DMS53 treated with DMSO at 0.1 percent for 48 hours (cell line): ENCODE measurements around the gene FHOD3.
A peak's percentile ranks its signal among the peaks of the same experiment; 100 is the strongest.
"Not testable (repeated sequence)": the region's sequence is repeated elsewhere in the genome, so short reads cannot be mapped to it uniquely, and the experiment has no call there.

Source experiments
- DNase-seq: peaks from one replicate; lab custom pipeline; 2025; ENCODE audit not compliant: unreplicated experiment; lab: John Stamatoyannopoulos, UW

The FHOD3 gene

DNA sequence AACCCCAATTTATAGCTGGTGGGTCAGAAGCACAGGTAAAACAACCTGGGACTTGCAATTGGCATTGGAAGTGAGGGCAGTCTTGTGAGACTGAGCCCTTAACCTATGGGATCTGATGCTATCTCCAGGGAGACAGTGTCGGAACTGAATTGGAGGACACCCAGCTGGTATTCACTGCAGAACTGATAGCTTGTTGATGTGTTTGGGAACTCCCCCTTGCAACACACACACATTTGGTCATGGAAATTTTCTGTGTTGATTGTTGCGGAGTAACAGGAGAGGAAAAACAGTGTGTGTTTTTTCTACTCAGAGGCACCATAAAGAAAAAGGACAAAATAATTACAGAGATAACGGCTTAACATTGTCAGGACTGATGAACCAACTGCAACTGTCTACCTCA is 515.2 kb downstream of the FHOD3 start:
- DNase-seq: no peak

DNA sequence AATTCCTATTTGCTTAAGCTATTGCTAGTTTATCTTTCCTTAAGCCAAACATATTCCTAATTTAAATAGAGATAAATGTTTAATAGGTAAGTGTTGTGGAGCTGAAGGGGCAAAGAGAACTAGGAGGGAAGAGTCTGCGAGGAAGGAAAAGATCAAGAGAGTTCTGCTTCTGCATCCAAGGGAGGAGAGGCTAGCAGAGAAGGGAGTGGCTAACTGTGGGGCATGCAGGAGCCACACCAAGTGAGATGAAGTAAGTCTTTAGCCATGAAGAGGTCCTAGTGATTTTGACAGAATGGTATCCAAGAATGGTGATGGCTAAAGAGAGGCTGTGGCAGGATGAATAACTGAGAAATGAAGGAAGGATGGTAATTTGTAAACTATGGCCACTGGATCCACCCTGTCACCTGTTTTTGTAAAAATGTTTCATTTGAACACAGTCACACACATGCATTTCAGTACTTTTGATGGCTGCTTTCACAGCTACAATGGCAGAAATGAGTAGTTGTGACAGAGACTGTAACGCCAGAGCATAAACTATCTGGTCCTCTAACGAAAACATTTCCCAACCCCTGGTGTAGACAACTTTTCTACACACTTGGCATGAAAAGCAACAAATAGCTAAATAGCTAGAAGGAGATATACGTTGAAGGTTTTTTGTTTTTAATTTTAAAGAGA is 515.7 kb downstream of the FHOD3 start:
- DNase-seq: no peak

DNA sequence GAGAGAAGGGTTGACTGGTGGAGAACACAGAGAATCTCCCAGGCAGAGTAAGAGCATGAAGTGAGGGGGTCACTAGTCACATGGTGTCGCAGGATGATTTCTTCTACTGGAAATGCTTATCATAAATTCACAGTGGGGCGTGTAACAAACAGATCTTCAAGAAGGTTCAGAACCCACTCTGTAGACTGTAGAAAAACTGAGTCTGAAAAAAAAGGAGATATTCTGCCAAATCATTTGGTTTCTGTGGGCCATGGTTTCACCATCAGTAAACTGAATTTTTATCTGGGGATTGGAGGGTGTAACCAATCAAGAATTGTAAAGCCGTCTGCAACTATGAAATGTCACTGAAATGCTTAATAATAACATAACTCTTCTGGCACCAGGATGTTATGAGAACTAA is 516.3 kb downstream of the FHOD3 start:
- DNase-seq: no peak

DNA sequence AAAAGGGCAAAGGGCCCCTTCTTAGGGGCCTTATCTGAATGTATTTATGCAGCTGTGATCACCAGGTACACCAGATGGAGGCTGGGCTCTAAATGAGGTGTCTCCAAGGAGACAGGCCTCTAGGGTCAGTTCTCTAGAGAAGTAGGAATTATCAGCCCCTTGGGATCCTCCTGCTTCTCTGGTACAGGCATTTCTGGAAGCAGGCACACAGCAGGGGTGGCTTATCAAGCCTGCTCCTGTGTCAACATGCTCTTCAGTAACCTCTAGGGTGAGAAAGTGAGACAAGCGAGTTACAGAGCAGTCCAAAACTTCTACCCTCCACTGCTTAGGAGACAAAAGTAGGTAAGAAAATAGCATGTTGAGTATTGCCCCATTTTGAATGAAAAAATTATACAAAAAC is 517.5 kb downstream of the FHOD3 start:
- no peak for DNase-seq

- DNase-seq: not testable (repeated sequence)
These were observed 518.6 kb downstream of the FHOD3 start for GRCh38 chr18:36816096-36816495.

GRCh38 chr18:36817039-36817438 is 519.5 kb downstream of the FHOD3 start:
- DNase-seq: no peak

DNA sequence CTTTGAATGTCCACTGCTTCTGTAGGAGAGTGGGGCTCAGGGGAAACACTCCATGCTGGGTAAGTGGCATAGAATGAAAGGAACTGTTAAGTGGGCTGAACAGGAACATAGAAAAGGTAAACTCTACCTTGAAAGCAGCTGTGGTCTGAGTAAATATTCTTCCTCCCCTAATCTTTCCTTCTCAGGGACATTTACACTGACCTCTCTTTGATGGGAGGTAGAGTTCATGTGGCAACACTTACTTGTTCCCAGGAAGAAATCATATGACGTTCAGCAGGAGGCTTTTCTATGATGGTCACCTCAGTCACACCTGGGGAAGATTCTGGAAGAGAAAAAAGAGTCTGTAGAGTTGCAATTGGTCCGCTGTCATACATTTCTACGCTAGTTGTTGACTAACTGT is 521.1 kb downstream of the FHOD3 start:
- DNase-seq: no peak

DNA sequence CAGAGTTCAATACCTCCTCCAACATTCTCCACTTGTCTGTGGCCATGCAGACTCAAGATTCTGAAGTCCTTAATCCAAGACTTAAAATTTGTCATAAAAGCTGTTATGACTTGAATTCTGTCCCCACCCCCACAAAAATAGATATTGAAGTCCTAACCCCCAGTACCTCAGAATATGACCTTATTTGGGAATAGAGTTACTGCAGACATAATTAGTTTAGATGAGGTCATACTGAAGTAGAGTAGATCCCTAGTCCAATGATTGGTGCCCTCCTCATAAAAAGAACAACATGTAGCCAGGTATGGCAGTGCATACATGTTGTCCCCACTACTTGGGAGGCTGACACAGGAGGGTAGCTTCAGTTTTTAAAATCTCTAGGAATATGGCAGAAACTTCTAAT is 522.1 kb downstream of the FHOD3 start:
- no peak for DNase-seq

DNA sequence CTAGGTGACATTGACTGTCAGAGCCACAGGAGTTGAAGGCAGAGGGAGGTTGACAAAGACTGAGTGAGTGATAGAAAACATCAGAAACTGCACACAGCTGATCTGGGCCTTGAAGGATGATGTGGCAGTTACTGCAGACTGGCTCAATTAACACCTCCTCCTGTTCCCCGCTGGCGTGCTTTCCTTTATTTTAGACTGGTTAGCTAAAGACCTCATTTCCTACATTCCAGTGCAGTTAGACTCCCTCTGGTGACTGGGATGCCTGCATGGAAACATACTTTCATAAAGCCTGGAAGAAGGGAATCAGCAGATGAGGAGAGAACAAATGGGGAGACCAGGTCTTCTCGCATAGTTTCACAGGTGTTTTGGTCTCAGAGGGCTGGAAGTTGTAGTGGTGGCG is 524.2 kb downstream of the FHOD3 start:
- DNase-seq: no peak

DNA sequence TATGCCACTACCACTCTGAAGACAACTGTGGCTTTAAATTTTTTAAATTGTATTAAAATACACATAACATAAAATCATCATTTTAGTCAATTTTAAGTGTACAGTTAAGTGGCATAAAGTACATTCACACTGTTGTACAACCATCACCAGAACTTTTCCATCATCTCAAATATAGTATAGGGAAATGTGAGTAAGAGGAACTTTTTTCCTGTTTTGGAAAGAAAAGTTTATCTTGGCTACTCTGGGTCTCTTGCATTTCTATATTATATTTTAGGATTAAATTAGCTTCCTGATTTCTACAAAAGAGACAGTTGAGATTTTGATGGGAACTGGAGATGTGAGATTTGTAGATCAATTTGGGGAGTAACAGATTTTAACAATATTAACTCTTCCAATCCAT is 528.0 kb downstream of the FHOD3 start:
- DNase-seq: no peak

DNA sequence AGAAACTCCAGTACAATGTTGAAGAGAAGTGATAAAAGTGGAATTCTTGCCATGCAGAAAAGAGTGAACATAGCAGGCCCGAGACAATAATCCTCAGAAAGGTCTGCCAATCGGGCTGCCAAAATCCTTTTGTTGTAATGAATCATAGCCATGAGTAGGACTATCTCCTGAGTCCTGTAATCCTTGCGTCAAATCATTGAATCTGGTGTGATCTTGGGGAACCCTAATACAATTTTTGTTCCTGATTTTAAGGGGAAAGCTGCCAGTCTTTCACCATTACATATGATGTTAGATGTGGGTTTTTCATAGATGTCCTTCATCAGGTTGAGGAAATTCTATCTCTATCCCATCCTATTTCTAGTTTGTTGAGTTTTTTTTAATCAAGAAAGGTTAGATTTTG is 529.0 kb downstream of the FHOD3 start:
- DNase-seq: no peak

GRCh38 chr18:36828157-36828629 is 530.7 kb downstream of the FHOD3 start:
- DNase-seq: peak; percentile 60

DNA sequence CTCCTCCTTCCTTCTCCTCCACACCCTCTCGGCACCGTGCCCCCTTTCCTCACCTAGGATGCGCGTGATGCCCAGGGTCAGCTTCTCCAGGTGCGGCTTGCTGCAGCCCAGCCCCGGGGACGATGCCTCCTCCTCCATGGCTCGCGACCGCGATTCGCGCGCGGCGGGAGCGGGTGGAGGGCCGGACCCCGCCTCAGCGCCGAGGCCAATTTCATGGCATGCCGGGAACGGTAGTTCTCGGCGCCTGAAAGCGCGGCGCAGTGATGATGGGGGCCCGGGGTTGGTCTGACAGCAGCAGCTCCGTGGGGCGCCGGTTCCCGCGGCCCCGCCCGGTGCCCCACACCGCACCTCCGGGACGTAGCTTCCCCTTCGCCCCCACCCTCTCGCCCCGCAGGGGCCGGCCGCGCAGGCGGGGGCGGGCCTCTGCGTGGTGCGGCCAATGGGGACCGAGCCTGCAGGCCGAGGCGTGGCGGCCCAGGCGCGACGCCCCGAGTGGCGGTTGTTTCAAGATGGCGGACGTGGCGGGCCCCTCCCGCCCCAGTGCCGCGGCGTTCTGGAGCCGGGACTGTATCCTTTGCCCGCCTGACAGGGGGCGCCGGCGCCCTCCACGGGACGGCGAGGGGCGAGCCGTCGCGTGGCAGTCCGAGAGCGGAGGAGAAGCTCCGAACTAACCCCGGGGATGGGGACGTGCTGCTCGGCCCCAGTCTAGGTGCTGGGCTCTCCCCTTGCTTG is 531.3 kb downstream of the FHOD3 start, which contains the start of the genes KIAA1328 and TPGS2:
TSS of gene KIAA1328 (plus strand) at position 498 of the 732 bp plus-strand sequence. CDS start at position 510, 12 bp downstream.
TSS of gene TPGS2 (minus strand) at position 373 of the 732 bp plus-strand sequence. CDS start at position 138, 235 bp downstream.
- peak; percentile 76 for DNase-seq
